HG02588 (cell line): ENCODE results near the gene ALDH4A1.
"Not testable (repeated sequence)": the region's sequence is repeated elsewhere in the genome, so short reads cannot be mapped to it uniquely, and the experiment has no call there.

Experiments used
- ATAC-seq: cut with Tn5 transposase; IDR thresholded peaks from one replicate; pipeline ENCODE4 v1.9.1; 2021; ENCODE audit warnings: mild to moderate bottlenecking, moderate library complexity; ENCODE audit not compliant: unreplicated experiment

Gene ALDH4A1

DNA sequence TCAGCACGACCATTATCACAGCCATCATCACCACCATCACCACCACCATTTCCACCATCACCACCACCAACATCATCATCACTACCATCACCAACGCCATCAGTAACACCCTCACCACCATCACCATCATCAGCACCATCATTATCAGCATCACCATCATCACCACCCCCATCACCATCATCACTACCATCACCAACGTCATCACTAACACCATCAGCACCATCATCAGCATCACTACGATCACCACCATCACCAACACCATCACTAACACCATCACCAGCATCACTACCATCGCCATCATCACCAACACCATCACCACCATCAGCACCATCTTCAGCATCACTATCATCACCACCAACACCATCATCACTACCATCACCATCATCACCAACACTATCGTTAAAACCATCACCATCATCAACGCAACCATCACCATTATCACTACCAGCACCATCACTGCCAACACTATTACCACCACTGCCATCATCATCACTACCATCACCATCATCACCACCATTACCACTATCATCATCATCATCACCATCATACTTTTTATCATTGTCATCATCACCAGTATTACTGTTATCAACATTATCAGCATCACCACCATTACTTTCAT, 44.2 kb downstream of the ALDH4A1 start:
- no peak for ATAC-seq

DNA sequence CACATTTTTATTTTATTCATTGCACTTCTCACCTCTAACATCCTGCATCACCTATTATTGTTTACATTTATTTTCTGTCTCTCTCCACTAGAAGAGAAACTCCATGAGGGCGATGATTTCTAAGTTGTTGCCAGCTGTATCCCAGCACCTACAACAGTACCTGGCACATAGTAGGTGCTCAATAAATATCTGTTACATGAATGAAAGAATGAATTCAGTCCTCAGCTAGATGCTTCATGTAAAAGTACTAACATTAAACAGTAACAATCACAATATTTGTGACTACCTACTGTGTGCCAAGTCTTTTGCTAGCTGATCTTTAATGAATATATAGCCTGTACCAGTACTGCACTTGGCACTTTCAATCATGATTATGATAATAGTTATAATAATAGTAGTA, 45.9 kb downstream of the ALDH4A1 start:
- ATAC-seq = no peak

DNA sequence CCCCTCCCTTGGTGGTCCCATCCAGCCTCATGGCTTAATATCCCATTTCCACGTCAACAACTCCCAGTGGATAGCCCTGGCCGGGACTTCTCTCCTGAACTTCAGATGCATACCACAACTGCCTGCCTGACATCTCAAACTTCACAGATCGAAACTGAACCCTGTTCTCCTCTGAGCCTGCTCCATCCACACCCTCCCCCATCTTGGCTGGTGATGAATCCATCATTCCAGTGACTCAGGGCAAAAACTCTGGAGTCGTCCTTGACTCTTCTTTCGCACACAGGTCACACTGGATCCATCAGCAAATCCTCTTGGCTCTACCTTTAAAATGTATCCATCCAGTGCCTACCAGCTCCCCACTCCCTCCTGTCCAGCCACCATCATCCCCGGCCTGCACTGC, 46.8 kb downstream of the ALDH4A1 start:
- no peak for ATAC-seq

DNA sequence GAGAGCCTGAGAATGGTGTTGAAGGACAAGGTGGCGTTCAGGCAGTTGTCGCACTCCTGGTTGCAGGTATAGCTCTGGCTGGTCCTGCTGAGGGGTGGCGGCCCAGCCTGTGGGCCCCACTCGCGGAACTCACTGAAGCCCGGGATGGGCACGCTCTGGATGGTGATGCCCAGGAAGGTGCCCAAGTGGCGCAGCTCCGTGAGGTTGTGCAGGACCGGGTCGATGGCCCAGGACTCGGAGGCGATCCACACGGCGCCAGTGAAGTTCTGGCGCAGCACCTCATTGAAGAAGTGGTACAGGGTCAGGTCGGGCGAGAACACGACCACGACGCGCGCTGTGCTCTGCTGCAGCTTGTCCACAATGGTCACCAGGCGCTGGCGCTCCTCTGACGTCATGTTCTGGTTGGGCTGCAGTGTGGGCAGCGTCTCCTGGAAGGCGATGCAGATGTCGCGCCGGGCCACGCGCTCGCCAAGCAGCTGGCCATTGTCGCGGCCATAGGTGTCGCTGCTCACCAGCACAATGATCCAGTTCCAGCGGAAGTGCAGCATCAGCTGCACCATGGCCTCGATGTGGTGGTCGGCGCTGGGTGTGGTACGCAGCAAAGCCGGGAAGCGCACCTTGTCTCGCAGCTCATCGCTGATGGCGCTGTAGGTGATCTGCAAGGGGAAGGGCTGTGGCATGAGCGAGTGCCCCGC, 47.9 kb downstream of the ALDH4A1 start:
- ATAC-seq = no peak

DNA sequence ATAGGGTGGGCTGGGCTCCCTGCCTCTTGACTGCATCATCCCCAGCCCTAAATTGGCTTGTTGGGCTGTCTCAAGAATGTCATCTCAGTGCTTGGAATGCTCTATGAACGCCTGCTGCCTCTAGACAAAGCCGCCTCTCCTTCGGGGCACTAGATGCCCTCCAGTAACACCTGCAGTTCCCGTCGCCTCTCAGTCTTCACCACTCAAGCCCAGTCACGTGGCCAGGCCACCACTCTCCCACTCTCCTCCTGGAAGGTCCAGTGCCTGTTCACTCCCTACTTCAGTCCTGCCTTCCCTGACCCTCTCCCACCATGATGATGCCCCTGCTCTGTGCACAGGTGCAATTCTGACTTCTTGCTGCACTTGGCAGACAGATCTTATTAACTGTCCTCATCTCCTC, 49.9 kb downstream of the ALDH4A1 start:
- no peak for ATAC-seq

DNA sequence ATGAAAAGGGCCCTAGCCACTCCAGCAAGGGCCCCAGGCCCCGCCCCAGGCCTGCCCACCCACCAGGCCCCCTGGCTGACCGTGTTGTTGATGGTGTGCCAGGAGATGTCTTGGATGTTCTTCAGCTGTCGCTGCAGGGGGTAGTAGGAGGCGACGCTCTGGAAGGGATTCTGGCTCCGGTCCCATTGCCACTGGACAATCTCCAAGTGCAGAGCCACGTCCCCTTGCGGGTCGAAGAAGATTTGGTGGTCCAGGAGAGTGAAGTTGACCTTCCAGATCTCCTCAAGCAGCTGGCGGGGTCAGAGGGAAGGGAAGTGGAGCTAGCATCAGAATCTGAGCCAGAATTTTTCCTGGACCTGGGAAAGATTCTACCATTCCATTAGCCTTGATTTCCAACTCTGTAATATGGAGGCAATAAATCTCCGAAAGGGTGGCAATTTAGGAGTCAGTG, 53.1 kb downstream of the ALDH4A1 start:
- no peak for ATAC-seq

DNA sequence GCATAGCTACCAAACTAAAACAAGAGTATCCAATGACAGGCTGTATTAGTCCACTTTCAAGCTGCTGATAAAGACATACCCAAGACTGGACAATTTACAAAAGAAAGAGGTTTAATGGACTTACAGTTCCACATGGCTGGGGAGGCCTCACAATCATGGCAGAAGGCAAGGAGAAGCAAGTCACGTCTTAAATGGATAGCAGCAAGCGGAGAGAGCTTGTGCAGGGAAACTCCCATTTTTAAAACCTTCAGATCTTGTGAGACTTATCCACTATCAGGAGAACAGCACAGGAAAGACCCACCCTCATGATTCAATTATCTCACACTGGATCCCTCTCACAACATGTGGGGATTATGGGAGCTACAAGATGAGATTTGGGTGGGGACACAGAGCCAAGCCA, 54.6 kb downstream of the ALDH4A1 start:
- not testable (repeated sequence) for ATAC-seq

DNA sequence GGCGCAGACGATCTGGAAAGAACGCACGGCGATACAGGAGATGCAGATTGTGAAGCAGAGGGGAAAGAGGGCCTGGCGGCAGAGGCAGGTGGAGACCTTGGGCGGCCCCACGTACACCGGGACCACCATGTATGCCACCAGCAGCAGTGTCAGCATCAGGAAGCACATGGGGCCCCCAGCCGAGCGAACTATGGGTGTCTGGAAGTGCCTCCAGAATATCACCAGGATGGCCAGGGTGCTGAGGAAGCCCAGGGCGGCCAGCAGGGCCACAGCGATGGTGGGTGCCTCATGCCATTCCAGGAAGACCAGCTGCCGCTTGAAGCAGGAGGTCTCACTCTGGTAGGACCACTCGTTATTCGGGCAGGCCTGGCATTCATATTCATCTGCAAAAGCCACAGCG, 62.2 kb downstream of the ALDH4A1 start:
- ATAC-seq = no peak

DNA sequence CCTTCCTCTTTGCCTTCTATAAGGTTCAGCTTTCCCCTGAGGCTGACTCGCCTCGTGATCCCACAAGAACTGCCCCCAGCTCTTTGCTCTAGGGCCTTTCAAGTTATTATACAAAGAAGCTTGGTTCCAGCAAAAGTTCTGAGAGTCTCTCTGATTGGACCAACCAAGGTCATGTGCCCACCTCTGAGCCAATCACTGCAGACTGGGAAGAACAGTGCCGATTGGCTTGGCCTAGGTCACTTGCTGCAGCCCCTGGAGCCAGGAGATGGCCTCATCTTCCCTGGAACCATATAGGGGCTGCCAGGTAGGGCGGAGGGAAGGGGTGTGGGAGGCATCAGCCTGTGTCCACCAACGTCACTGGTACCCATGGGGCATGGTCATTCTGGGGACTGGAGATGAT, 65.7 kb downstream of the ALDH4A1 start:
- ATAC-seq = no peak

DNA sequence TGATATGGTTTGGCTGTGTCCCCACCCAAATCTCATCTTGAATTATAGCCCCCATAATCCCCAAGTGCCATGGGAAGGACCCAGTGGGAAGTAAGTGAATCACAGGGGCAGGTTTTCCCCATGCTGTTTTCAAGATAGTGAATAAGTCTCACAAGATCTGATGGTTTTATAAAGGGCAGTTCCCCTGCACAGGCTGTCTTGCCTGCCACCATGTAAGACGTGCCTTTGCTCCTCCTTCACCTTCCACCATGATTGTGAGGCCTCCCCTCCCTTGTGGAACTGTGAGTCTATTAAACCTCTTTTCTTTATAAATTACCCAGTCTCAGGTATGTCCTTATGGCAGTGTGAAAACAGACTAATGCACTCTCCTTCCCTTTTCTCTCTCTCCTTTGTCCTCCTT, 70.0 kb downstream of the ALDH4A1 start:
- ATAC-seq = not testable (repeated sequence)

DNA sequence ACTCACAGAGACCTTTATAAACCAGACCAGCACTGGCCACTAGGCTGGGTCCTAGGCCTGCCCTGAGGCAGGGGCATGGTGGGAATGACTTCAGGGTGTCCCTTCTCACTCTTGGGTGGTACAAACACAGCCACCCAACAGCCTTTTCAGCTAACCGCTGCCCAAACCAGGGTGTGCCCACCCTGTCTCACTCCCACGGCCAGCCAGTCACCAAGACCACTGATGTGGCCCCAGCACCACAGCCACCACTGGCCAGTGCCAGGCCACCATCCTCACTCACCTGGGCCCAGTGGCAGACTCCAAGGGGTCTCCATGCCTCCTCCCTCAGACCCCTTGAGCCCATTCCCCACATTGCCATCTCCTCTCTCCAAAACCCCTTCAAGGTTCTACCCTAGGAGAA, 70.7 kb downstream of the ALDH4A1 start:
- no peak for ATAC-seq

DNA sequence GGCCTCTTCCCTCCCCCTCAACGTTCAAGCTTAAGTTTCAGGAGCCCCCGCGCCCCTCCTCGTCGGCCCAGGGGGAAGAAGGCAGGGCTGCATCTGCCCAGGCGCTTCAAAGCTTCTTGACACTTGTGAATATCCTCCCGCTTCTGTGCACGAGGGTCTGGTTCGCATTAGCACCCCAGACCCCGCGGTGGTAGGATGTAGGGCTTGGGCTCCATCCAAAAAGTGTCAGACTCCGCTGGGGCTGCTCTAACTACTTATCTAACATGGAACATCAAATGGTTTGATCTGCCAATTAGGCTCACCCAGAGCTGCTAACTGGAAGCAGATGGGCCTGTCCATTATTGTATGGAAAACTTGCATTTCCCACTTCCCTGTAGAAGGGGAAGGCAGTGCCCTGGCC, 71.8 kb downstream of the ALDH4A1 start:
- ATAC-seq = no peak

DNA sequence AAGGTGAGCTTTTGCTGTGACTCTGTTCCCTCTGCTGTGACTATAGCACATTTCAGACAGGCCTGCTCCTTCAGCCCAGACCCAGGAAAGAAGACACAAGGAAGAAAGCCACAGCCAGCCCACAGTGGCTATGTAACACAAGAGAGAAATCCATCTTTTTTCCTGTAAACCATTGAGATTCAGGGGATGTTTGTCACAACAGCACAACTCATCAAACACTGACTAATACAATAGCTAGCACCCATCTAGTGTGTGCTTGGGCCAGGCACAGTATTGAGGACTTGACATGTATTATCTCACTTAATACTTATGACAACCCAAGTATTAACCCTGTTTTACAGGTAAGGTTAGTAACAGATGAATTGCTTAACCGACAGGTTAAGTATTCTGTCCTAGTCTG, 72.7 kb downstream of the ALDH4A1 start:
- no peak for ATAC-seq

DNA sequence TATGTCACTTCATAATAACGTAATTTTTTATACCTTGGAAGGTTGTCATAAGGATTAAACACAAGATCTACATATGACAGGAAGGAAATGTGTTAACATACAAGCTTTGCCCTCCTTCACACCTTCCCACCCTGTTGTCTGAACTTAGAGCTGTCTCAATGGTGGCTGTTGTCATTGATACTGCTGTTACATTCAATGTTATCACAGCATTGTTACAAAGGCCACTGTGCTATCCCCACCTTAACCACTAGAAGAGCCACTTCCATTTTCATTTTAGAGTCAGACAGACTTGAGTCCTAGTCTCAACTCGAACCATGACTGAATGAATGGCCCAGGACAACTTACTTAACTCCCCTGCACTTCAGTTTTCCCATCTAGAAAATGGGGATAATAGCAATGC, 74.1 kb downstream of the ALDH4A1 start:
- no peak for ATAC-seq

DNA sequence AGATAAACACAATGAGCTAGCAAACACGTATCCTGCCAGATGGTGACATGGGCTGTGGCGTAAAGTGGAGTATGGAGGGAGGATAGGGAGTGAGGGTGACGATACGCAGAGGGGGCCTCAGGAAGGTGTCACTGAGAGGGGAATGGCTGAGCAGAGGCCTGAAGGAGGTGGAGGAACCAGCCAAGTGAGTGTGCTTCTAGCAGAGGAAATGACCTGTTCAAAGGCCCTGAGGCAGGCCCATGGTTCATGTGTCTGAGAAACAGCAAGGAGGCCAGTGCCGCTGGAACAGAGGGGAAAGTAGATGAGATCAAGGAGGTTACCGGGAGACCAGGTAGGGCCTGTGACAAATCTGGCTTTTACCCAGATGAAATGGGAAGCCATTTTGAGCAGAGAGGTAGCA, 78.9 kb downstream of the ALDH4A1 start:
- no peak for ATAC-seq
